Measurements from ENCODE around the gene TMEM131. TPM values are rescaled to one million over a fixed set of nuclear protein-coding genes. Genes with fewer than 3 reads are reported as not detected.

The TMEM131 gene
- total and polyA plus RNA-seq, 2 experiments from 2014 or later: 9.2 to 22.7 TPM

- no peak for ATAC-seq
Measured at GRCh38 chr2:98009887-98010760, 14.4 kb upstream of the TMEM131 start.

GRCh38 chr2:98008415-98008814 is 12.7 kb upstream of the TMEM131 start:
- H4K20me1 ChIP-seq (replicated peaks; ENCODE audit: insufficient read depth): no peaks in the 10 kb centered on the region
- H3K79me2 ChIP-seq (replicated peaks; ENCODE audit: insufficient read depth): no peaks in the 10 kb centered on the region
- no peak overlapping the region for H3K4me2 ChIP-seq
- no peaks in the 10 kb centered on the region for H3K9me2 ChIP-seq (ENCODE audit: insufficient read depth)
- no peak overlapping the region for H3K27ac Mint-ChIP-seq
- H3K4me3 Mint-ChIP-seq: no peak overlapping the region
- H3K27me3 Mint-ChIP-seq (ENCODE audit: insufficient read depth, low read depth, poor library complexity): peaks cover 3% of the 10 kb centered on the region
- H3K4me1 ChIP-seq (ENCODE audit: insufficient read depth): no peaks in the 10 kb centered on the region
- no peak overlapping the region for H2AFZ ChIP-seq
- no peak for ATAC-seq
- H3K27ac ChIP-seq (ENCODE audit: low read depth): no peak overlapping the region
- no peaks in the 10 kb centered on the region for H3K9me3 Mint-ChIP-seq
- no peaks in the 10 kb centered on the region for H3K36me3 ChIP-seq (ENCODE audit: insufficient read depth)
- H3K36me3 Mint-ChIP-seq (ENCODE audit: low read depth): no peaks in the 10 kb centered on the region
- DNase-seq (ENCODE audit: low spot score): no peak
- H3K27me3 ChIP-seq (ENCODE audit: insufficient read depth): no peaks in the 10 kb centered on the region
- no peak overlapping the region for H3K4me3 ChIP-seq
- no peaks in the 10 kb centered on the region for H3K4me1 Mint-ChIP-seq
- H3F3A ChIP-seq (replicated peaks; ENCODE audit: low read depth): no peaks in the 10 kb centered on the region
- TF ChIP-seq ETS1 (IDR thresholded peaks at IDR 0.05) (no peak), STAT1 (IDR thresholded peaks at IDR 0.05; ENCODE audit: unreplicated experiment) (no peak), REST (IDR thresholded peaks at IDR 0.05; ENCODE audit: unreplicated experiment) (no peak), POLR2AphosphoS5 (IDR thresholded peaks at IDR 0.05; ENCODE audit: low read depth) (no peak), EZH2phosphoT487 (IDR thresholded peaks at IDR 0.05; ENCODE audit: unreplicated experiment) (no peak), NANOG (IDR thresholded peaks at IDR 0.05; ENCODE audit: borderline replicate concordance) (no peak), CREB1 (CRISPR knock-in tag; IDR thresholded peaks at IDR 0.05; ENCODE audit: low read depth) (no peak), ZNF114 (CRISPR knock-in tag; IDR thresholded peaks at IDR 0.05) (no peak), EZH2 (IDR thresholded peaks at IDR 0.05; ENCODE audit: low read depth, unreplicated experiment) (no peak)

More at GRCh38 chr2:98009887-98010760, 14.4 kb upstream of the TMEM131 start:
- Histone ChIP-seq H3K9me2 (ENCODE audit: insufficient read depth) (no peaks in the 10 kb centered on the region), H4K20me1 (replicated peaks; ENCODE audit: insufficient read depth) (no peaks in the 10 kb centered on the region), H3K79me2 (replicated peaks; ENCODE audit: insufficient read depth) (no peaks in the 10 kb centered on the region), H2AFZ (no peak overlapping the region), H3K27me3 (ENCODE audit: insufficient read depth) (no peaks in the 10 kb centered on the region), H3K4me3 (no peak overlapping the region), H3K4me1 (ENCODE audit: insufficient read depth) (no peaks in the 10 kb centered on the region), H3K36me3 (ENCODE audit: insufficient read depth) (no peaks in the 10 kb centered on the region), H3F3A (replicated peaks; ENCODE audit: low read depth) (no peaks in the 10 kb centered on the region), H3K4me2 (no peak overlapping the region), H3K27ac (ENCODE audit: low read depth) (no peak overlapping the region)
- no peaks in the 10 kb centered on the region for H3K9me3 Mint-ChIP-seq
- H3K36me3 Mint-ChIP-seq (ENCODE audit: low read depth): no peaks in the 10 kb centered on the region; the same call in 2 of the 3 replicates
- no peak overlapping the region for H3K27ac Mint-ChIP-seq
- DNase-seq (ENCODE audit: low spot score): no peak
- H3K4me1 Mint-ChIP-seq: no peaks in the 10 kb centered on the region
- no peak for TF ChIP-seq EZH2 (IDR thresholded peaks at IDR 0.05; ENCODE audit: low read depth, unreplicated experiment)
- TF ChIP-seq JUNB (IDR thresholded peaks at IDR 0.05; ENCODE audit: unreplicated experiment): no peak
- TF ChIP-seq EZH2phosphoT487 (IDR thresholded peaks at IDR 0.05; ENCODE audit: unreplicated experiment): no peak
- TF ChIP-seq ZNF331 (CRISPR knock-in tag; IDR thresholded peaks at IDR 0.05; ENCODE audit: low read depth): no peak
- no peak for TF ChIP-seq REST (IDR thresholded peaks at IDR 0.05; ENCODE audit: unreplicated experiment)
- TF ChIP-seq NANOG (IDR thresholded peaks at IDR 0.05; ENCODE audit: borderline replicate concordance): no peak
- TF ChIP-seq ZNF114 (CRISPR knock-in tag; IDR thresholded peaks at IDR 0.05): no peak
- no peak for TF ChIP-seq POLR2AphosphoS5 (IDR thresholded peaks at IDR 0.05; ENCODE audit: low read depth)
- no peaks in the 10 kb centered on the region for H3K27me3 Mint-ChIP-seq (ENCODE audit: insufficient read depth, low read depth, poor library complexity)
- H3K4me3 Mint-ChIP-seq: no peak overlapping the region
